Measurements from ENCODE around the gene SRF.

DNA sequence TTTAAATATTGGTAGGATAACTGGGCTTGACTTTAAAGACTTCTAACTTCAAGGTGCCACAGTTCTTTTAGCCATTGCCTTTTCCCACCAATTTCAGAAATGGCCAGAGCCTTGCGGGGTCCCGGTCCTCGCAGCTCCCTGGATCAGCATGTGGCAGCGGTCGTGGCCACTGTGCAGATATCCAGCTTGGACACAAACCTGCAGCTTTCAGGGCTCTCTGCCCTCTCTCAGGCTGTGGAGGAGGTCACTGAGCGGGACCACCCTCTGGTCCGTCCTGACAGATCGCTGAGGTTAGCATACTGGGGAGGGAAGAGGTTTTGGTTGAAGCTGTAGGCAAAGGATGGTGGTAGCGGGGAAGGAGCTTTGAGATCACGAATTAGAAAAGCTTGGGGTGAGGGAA lies 17.4 kb downstream of the SRF start:
- TF ChIP-seq, protein P1, sequence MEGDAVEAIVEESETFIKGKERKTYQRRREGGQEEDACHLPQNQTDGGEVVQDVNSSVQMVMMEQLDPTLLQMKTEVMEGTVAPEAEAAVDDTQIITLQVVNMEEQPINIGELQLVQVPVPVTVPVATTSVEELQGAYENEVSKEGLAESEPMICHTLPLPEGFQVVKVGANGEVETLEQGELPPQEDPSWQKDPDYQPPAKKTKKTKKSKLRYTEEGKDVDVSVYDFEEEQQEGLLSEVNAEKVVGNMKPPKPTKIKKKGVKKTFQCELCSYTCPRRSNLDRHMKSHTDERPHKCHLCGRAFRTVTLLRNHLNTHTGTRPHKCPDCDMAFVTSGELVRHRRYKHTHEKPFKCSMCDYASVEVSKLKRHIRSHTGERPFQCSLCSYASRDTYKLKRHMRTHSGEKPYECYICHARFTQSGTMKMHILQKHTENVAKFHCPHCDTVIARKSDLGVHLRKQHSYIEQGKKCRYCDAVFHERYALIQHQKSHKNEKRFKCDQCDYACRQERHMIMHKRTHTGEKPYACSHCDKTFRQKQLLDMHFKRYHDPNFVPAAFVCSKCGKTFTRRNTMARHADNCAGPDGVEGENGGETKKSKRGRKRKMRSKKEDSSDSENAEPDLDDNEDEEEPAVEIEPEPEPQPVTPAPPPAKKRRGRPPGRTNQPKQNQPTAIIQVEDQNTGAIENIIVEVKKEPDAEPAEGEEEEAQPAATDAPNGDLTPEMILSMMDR (IDR thresholded peaks at IDR 0.05) = no peak
- TF ChIP-seq EZH2 (IDR thresholded peaks at IDR 0.05) (no peak), EZH2phosphoT487 (IDR thresholded peaks at IDR 0.05) (no peak)
